Hepatocyte (in vitro differentiated cells): ENCODE results near the gene FOXN3.
"Not testable (repeated sequence)": the region's sequence is repeated elsewhere in the genome, so short reads cannot be mapped to it uniquely, and the experiment has no call there.

Experiments used
- CTCF ChIP-seq: fragments of 200-600 bp; sonication (generic); IDR thresholded peaks from 2 replicates; pipeline ENCODE4 v1.5.1; 2016; ENCODE audit warnings: antibody characterized with exemption, mild to moderate bottlenecking; ENCODE audit not compliant: poor library complexity
- EZH2 ChIP-seq: fragments of 200-600 bp; sonication (generic); IDR thresholded peaks from 2 replicates; pipeline ENCODE4 v1.6.1; 2016; ENCODE audit warnings: antibody characterized with exemption, mild to moderate bottlenecking, borderline replicate concordance

- not testable (repeated sequence) for TF ChIP-seq CTCF, EZH2
Measured at GRCh38 chr14:89158104-89158503, 258.9 kb downstream of the FOXN3 start.
